HG02610 (cell line): ENCODE measurements around the gene SLC38A9.
"Not testable (repeated sequence)": the region's sequence is repeated elsewhere in the genome, so short reads cannot be mapped to it uniquely, and the experiment has no call there.

Source experiments
- ATAC-seq: cut with Tn5 transposase; IDR thresholded peaks from one replicate; pipeline ENCODE4 v1.9.1; 2021; ENCODE audit warnings: mild to moderate bottlenecking, moderate library complexity; ENCODE audit not compliant: unreplicated experiment

Gene SLC38A9

GRCh38 chr5:55613112-55613868 is 98.8 kb downstream of the SLC38A9 start:
- no peak for ATAC-seq

GRCh38 chr5:55610542-55610941 is 101.6 kb downstream of the SLC38A9 start:
- ATAC-seq = no peak

- no peak for ATAC-seq
Observed at GRCh38 chr5:55609413-55609812, 102.7 kb downstream of the SLC38A9 start.

- ATAC-seq = no peak
Observed at GRCh38 chr5:55608595-55609349, 103.4 kb downstream of the SLC38A9 start.

GRCh38 chr5:55607309-55607708 is 104.8 kb downstream of the SLC38A9 start:
- not testable (repeated sequence) for ATAC-seq

- no peak for ATAC-seq
Observed at GRCh38 chr5:55604611-55605067, 107.5 kb downstream of the SLC38A9 start.

- ATAC-seq = no peak
Observed at GRCh38 chr5:55603922-55604321, 108.2 kb downstream of the SLC38A9 start.

GRCh38 chr5:55601628-55602027 is 110.5 kb downstream of the SLC38A9 start:
- ATAC-seq = no peak

GRCh38 chr5:55601204-55601618 is 110.9 kb downstream of the SLC38A9 start:
- ATAC-seq = no peak

GRCh38 chr5:55600497-55601203 is 111.5 kb downstream of the SLC38A9 start:
- ATAC-seq = no peak

GRCh38 chr5:55600086-55600485 is 112.0 kb downstream of the SLC38A9 start:
- ATAC-seq = no peak

GRCh38 chr5:55599148-55600050 is 112.7 kb downstream of the SLC38A9 start:
- ATAC-seq = no peak

GRCh38 chr5:55597014-55597981 is 114.8 kb downstream of the SLC38A9 start:
- no peak for ATAC-seq

GRCh38 chr5:55594671-55595070 is 117.5 kb downstream of the SLC38A9 start:
- ATAC-seq = no peak

GRCh38 chr5:55593115-55593472 is 119.0 kb downstream of the SLC38A9 start:
- no peak for ATAC-seq

- no peak for ATAC-seq
Observed at GRCh38 chr5:55592388-55593114, 119.6 kb downstream of the SLC38A9 start.

GRCh38 chr5:55591686-55592085 is 120.4 kb downstream of the SLC38A9 start:
- no peak for ATAC-seq

GRCh38 chr5:55585206-55585610 is 126.9 kb downstream of the SLC38A9 start:
- ATAC-seq = no peak
